ENCODE data around the gene DYNC2LI1. TPM values are rescaled to one million over a fixed set of nuclear protein-coding genes. Genes with fewer than 3 reads are reported as not detected.

Gene DYNC2LI1
- total RNA-seq, 3 donors from 2014 or later: 15.3 to 19.0 (median 18.1) TPM

GRCh38 chr2:43729491-43730174, 44.2 kb upstream of the DYNC2LI1 start:
- DNase-seq (no peak), ATAC-seq (no peak)
- intact Hi-C loops (cut with DNase I, micrococcal nuclease): no loop called here
- Histone ChIP-seq H3K36me3 (ENCODE audit: low read depth) (no peaks in the 10 kb centered on the region), H3K9me3 (no peaks in the 10 kb centered on the region), H3K4me3 (no peak overlapping the region), H3K4me1 (ENCODE audit: low read depth) (no peaks in the 10 kb centered on the region)
- TF ChIP-seq, protein P1, sequence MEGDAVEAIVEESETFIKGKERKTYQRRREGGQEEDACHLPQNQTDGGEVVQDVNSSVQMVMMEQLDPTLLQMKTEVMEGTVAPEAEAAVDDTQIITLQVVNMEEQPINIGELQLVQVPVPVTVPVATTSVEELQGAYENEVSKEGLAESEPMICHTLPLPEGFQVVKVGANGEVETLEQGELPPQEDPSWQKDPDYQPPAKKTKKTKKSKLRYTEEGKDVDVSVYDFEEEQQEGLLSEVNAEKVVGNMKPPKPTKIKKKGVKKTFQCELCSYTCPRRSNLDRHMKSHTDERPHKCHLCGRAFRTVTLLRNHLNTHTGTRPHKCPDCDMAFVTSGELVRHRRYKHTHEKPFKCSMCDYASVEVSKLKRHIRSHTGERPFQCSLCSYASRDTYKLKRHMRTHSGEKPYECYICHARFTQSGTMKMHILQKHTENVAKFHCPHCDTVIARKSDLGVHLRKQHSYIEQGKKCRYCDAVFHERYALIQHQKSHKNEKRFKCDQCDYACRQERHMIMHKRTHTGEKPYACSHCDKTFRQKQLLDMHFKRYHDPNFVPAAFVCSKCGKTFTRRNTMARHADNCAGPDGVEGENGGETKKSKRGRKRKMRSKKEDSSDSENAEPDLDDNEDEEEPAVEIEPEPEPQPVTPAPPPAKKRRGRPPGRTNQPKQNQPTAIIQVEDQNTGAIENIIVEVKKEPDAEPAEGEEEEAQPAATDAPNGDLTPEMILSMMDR (IDR thresholded peaks at IDR 0.05): no peak

- H3K4me1 ChIP-seq (ENCODE audit: low read depth): no peaks in the 10 kb centered on the region
- intact Hi-C loops (cut with DNase I, micrococcal nuclease): no loop called here
- TF ChIP-seq, protein P1 (IDR thresholded peaks at IDR 0.05): no peak
- DNase-seq (no peak), ATAC-seq (no peak)
- no peaks in the 10 kb centered on the region for H3K36me3 ChIP-seq (ENCODE audit: low read depth)
- H3K4me3 ChIP-seq: no peak overlapping the region
- H3K9me3 ChIP-seq: no peaks in the 10 kb centered on the region
Measured at GRCh38 chr2:43731211-43731610, 42.6 kb upstream of the DYNC2LI1 start.

DNA sequence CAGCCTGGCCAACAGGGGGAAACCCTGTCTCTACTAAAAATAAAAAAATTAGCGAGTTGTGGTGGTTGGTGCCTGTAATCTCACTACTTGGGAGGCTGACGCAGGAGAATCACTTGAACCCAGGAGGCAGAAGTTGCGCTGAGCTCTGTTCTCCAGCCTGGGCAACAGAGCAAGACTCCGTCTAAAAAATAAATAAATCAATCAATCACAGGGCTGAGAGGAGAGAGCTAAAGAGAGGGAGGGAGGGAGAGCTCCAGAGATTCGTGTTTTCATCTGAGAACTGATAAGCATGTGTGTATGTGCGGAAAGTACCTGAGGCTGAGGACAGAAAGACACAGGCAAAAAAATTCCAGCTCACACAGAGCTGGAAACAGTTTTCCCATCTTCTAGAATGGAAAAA, 37.2 kb upstream of the DYNC2LI1 start:
- Histone ChIP-seq H3K9me3 (no peaks in the 10 kb centered on the region), H3K4me1 (ENCODE audit: low read depth) (no peaks in the 10 kb centered on the region), H3K4me3 (no peak overlapping the region), H3K36me3 (ENCODE audit: low read depth) (no peaks in the 10 kb centered on the region)
- no peak for DNase-seq
- TF ChIP-seq, protein P1 (IDR thresholded peaks at IDR 0.05): no peak
- intact Hi-C loops (cut with DNase I, micrococcal nuclease): no loop called here
- ATAC-seq: no peak

DNA sequence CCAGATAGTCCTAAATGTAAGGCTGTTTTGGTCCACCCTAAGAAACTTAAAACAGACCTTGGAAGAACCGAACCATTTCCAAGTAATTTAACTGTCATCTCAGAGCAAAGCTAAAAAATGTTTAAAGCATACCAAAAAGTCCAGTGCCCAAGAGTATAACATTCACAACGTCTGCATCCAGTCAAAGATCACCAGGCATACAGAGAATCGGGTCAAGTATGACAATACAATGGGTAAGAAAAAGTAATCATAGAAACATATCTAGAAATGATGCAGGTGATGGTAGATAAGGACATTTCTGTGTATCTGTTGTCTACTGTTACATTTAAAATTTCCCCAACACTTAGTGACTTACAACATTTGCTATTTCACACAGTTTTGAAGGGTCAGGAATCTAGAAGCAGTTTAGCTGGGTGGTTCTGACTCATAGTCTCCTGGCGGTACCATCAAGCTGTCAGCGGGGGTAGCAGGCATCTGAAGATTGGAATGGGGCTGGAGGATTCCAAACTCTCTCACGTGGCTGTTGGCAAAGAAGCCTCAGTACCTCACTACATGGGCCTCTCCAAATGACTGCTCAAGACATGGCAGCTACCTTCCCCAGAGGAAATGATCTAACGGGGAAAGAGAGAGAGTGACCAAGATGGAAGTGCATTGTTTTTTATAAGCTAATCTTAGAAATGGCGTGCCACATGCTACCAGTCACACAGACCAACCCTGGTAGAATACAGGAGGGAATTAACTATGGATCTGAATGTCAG, 36.6 kb upstream of the DYNC2LI1 start:
- Histone ChIP-seq H3K9me3 (no peaks in the 10 kb centered on the region), H3K4me1 (ENCODE audit: low read depth) (no peaks in the 10 kb centered on the region), H3K4me3 (no peak overlapping the region), H3K36me3 (ENCODE audit: low read depth) (no peaks in the 10 kb centered on the region)
- intact Hi-C loops (cut with DNase I, micrococcal nuclease): no loop called here
- ATAC-seq (no peak), DNase-seq (no peak)
- TF ChIP-seq, protein P1 (IDR thresholded peaks at IDR 0.05): no peak

- Histone ChIP-seq H3K4me3 (no peak overlapping the region), H3K36me3 (ENCODE audit: low read depth) (no peaks in the 10 kb centered on the region), H3K9me3 (no peaks in the 10 kb centered on the region), H3K4me1 (ENCODE audit: low read depth) (no peaks in the 10 kb centered on the region)
- DNase-seq (no peak), ATAC-seq (no peak)
- TF ChIP-seq, protein P1 (IDR thresholded peaks at IDR 0.05): no peak
- intact Hi-C loops (cut with DNase I, micrococcal nuclease): no loop called here
Measured at GRCh38 chr2:43737855-43738254, 36.0 kb upstream of the DYNC2LI1 start.
